ENCODE measurements around the gene CYP1B1.
"Not testable (repeated sequence)": the region's sequence is repeated elsewhere in the genome, so short reads cannot be mapped to it uniquely, and the experiment has no call there.

CYP1B1 gene

DNA sequence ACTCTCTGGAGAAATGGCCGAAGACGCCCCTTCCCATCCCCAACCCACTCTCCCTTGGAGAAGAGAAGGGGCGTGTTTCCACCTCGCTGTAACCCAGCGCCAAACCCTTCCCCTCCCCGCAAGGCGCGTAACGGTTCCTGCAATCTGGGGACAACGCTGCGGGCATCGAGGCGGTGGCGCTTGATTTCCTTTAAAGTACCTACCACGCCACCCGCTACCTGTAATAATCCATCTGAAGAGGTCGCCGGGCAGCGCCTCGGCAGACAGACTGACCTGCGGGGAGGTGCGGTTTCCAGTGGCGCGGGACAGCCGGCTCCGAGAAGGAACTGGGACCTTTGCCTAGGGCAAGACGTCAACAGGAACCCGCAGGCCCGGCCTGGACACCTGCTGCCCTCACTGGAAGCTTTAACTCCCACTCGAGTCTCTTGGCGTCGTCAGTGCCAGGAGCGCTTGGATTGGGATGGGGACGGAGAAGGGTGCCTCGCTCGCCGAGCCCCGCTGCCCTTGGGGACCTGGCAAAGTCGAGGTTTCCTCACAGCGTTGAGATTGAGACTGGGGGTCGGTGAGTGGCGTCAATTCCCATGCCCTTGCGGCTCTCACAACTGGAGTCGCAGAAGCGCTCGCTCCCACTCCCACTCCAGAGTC, at the start of gene CYP1B1:
CYP1B1 (minus strand) TSS at position 645 of the 645 bp plus-strand sequence. CDS start 763 bp downstream, outside the sequence.
- DNase-seq = no peak

DNA sequence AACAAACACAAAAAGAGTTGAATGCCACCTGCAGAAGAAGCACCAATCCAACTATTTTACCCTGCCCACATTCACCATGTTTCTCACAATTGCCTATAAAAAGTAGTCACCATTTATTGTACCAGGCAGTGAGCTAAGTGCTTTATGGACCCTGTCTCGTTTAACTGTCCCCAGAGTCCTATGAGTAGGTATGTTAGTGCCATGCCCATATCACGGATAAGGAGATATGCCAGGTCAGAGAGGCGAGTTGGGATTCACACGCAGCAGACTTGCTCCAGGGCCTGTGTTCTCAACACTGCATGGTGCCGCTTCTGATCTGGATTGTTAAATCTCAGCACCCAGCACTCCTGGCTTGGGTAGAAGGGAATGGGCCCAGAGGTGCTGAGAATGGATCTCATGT, 49.1 kb upstream of the CYP1B1 start:
- no peak for DNase-seq

GRCh38 chr2:38123911-38124310, 48.0 kb upstream of the CYP1B1 start:
- DNase-seq = no peak

DNA sequence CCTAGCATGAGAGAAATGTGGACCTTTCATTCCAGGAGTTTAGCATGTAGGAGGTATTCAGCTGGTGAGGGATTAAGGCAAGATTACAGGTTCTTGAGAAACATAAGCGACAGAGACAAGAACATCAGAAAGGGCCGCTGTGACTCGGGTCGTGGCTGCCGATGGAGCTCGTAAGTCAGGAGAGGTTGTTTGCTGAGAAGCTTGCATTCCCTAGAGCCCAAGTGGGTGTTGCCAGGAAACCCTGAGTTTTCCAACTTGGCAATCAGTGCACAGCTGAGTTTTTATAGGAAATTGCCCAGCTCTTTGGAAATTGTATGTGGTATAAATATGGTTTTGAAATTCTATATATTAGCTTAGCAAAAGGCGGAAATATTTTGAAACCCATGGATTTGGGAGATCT, 46.4 kb upstream of the CYP1B1 start:
- DNase-seq = no peak

DNA sequence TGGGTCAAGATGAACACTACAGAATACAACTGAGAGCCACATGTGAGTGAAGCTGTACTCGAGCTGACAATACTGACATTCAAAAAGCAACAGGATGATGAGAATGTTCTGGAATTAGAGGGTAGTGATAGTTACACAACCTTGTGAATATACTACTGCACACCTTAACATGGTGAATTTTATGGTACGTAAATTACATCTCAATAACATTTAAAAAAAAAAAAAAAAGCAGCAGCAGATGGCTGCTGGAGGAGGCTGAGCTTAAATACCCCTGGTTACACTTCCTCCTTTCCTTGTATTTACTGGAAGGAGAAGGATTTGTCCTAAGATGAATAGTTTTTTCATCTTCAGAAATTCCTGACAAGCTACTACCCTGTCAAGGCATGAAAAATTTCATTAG, 45.5 kb upstream of the CYP1B1 start:
- DNase-seq = no peak

DNA sequence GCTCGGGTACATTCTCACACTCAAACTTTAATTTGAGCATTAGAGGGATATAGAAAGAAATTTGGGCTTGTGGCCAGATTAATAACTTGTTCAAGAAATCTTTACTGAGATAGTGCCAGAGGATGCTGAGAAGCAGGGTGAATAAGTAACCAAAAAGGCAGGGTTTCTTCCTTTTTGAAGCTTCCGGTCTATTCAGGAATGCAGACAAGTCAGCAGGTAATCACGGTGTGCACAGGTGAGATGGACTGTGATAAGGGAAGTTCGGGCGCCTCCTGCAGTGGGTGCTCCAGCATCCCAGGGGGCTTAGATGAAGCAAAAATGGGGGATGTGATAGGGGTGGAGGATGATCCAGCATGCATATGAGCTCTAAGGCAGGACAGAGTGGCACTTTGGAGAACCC, 44.9 kb upstream of the CYP1B1 start:
- DNase-seq = no peak

DNA sequence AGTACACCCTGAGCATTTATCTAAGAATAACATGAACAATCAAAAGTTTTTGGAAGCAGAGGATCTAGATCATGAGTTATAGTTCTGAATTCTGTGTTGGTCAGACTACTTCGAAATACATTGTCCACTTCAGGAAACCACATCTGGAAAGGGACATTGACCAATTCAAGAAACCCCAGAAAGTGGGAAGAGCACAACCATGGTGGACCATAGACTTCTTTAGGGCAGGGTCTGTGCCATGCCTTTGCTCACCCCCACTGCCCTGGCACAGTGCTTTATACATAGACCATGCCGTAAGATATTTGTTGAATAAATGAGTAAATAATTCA, 44.3 kb upstream of the CYP1B1 start:
- DNase-seq = no peak

- DNase-seq = no peak
Observed at GRCh38 chr2:38116762-38117161, 40.8 kb upstream of the CYP1B1 start.

- peak; percentile 57 for DNase-seq
Observed at GRCh38 chr2:38115216-38116032, 39.5 kb upstream of the CYP1B1 start.

- DNase-seq = no peak
Observed at GRCh38 chr2:38113981-38114708, 38.2 kb upstream of the CYP1B1 start.

DNA sequence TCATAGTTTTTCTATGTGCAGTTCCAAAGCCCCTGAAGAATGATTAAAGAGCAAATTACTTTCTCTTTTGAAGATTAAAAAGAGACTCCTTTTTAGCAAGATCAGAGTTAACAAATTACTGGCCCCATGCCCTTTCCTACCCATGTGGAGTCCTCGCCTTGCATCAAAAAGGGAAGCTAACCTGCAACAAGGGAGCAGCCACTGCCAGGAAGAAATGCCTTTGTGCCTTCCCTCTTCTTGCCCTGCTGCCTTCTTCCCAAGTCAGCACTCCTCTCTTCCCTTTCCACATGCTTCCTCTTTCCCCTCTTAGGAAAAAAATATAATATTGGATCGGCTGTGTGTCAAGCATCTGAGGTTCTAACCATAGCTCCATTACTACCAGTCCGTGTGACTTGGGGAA, 37.1 kb upstream of the CYP1B1 start:
- no peak for DNase-seq

DNA sequence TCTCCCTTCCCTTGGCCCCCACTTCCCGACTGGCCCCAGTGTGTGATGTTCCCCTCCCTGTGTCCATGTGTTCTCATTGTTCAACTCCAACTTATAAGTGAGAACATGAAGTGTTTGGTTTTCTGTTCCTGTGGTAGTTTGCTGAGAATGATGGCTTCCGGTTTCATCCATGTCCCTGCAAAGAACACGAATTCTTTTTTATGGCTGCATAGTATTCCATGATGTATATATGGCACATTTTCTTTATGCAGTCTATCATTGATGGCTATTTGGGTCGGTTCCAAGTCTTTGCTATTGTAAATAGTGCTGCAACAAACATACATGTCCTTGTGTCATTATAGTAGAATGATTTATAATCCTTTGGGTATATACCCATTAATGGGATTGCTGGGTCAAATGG, 35.4 kb upstream of the CYP1B1 start:
- not testable (repeated sequence) for DNase-seq

GRCh38 chr2:38109732-38110181, 33.8 kb upstream of the CYP1B1 start:
- DNase-seq = no peak

DNA sequence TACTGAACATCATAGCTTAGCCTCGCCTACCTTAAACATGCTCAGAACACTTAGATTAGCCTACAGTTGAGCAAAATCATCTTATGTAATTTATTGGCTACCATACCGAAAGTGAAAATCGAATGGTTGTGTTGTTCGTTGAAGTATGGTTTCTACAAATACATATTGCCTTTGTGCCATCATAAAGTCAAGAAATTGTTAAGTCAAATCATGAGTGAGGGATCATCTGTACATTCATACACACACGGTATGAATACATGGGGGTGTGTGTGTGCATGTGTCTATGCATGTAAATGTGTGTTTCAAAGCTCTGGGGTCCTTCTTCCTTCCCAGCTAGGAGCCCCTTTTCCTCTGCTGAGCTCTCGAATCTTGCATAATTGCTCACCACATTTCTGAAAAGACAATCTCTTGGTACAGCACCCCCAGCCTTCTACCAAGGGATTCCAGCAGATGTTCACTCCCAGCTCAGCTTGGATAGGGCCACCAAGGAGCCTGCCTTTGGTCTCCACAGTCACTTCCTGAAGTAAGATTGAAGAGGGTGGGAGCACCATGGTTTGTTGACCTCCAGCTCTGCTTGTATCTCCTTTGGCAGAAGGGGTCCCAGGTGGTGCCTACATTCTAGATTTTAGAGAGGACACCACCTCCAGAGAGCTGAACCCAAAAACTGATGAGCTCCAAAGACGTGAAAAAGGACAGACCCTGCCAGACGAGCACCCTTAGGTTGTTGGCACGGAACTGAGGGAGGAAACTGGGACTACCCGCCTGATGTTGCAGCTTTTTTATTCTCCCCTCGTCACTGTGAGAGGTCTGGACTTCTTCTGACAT, 33.2 kb upstream of the CYP1B1 start:
- no peak for DNase-seq

GRCh38 chr2:38107738-38108410, 31.9 kb upstream of the CYP1B1 start:
- no peak for DNase-seq

GRCh38 chr2:38106405-38107094, 30.6 kb upstream of the CYP1B1 start:
- no peak for DNase-seq

DNA sequence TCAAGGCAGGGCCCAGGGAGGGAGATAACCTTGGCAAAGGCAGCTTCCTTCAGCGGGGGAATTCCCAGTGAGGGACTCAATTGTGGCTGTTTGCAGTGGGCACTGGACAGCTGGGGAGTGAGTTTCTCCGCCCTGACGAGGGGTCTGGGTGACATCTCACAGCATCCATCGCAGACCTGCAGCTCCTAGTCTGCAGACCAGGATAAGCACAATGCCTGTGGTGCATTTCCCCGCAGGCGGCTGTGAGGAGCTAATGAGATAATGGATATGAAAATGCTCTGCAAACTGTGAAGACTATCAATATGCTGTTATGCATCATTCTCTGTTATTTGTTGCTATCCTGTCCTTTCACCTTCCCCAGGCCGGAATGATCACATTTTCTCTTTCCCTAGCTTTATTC, 30.0 kb upstream of the CYP1B1 start:
- no peak for DNase-seq

GRCh38 chr2:38104598-38104997, 28.6 kb upstream of the CYP1B1 start:
- no peak for DNase-seq

DNA sequence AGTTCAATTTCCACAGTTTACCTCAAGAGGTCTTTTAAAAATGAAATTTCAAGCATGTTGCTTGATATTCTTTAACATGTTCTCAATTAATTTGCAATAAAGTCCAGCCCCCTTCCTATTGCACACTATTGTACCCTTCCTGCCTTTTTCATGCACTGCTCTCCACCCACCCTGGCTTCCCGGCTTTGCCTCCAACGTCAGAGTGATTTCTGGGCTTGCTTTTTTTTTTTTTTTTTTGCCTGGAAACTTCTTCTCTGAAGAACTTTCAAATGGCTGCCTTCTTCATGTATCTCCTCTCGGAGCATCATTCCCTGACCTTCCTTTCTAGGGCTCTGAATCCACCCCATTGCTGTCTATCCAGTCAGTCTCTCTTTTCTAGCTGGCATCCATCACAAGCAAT, 24.4 kb upstream of the CYP1B1 start:
- no peak for DNase-seq

GRCh38 chr2:38099099-38100028, 23.4 kb upstream of the CYP1B1 start:
- no peak for DNase-seq

All from KG1 (cell line).